SU-DHL-6 (cell line): ENCODE results near the gene CNFN.

ENCODE experiments used
- EZH2phosphoT487 ChIP-seq: fragments of 200-600 bp; sonication (generic), shearing (Covaris generic); conservative IDR thresholded peaks from 2 replicates; pipeline ENCODE4 v1.6.1; 2018; ENCODE audit warnings: mild to moderate bottlenecking, antibody characterized with exemption, low read length, moderate library complexity, mixed read lengths
- TF ChIP-seq, protein P1 (sequence below): fragments of 200-600 bp; sonication (generic); IDR thresholded peaks from one replicate; pipeline ENCODE4 v1.5.1; 2017; ENCODE audit warnings: antibody characterized with exemption, mild to moderate bottlenecking, low read length, moderate library complexity; ENCODE audit not compliant: insufficient read depth, poor library complexity, severe bottlenecking

DNA sequence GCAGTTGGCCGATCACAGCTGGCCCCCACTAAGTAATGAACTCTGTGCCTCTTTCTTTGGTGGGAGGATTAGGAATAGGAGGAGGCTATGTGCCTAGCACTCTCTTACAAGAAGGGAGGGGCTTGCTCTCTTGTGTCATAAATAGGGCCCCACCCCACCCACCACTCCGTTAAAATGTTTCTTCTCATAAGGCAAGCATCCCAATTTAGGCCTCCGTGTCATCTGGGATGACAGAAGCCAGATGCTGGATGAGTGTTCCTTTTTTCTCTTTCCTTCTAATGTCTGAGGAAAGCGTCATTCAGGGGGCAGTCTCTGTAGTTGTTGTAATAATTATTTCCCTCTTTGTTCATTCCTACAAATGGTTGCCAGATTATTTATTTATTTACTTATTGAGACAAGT lies 37.2 kb upstream of the CNFN start, which contains the start of gene LIPE:
- TF ChIP-seq, protein P1, sequence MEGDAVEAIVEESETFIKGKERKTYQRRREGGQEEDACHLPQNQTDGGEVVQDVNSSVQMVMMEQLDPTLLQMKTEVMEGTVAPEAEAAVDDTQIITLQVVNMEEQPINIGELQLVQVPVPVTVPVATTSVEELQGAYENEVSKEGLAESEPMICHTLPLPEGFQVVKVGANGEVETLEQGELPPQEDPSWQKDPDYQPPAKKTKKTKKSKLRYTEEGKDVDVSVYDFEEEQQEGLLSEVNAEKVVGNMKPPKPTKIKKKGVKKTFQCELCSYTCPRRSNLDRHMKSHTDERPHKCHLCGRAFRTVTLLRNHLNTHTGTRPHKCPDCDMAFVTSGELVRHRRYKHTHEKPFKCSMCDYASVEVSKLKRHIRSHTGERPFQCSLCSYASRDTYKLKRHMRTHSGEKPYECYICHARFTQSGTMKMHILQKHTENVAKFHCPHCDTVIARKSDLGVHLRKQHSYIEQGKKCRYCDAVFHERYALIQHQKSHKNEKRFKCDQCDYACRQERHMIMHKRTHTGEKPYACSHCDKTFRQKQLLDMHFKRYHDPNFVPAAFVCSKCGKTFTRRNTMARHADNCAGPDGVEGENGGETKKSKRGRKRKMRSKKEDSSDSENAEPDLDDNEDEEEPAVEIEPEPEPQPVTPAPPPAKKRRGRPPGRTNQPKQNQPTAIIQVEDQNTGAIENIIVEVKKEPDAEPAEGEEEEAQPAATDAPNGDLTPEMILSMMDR: no peak
- TF ChIP-seq EZH2phosphoT487: no peak
